HG02571 (cell line): ENCODE data around the gene C19orf47.
"Not testable (repeated sequence)": the region's sequence is repeated elsewhere in the genome, so short reads cannot be mapped to it uniquely, and the experiment has no call there.

Experiments
- ATAC-seq: cut with Tn5 transposase; IDR thresholded peaks from one replicate; pipeline ENCODE4 v1.9.1; 2021; ENCODE audit warnings: mild to moderate bottlenecking, moderate library complexity; ENCODE audit not compliant: unreplicated experiment

Gene C19orf47

DNA sequence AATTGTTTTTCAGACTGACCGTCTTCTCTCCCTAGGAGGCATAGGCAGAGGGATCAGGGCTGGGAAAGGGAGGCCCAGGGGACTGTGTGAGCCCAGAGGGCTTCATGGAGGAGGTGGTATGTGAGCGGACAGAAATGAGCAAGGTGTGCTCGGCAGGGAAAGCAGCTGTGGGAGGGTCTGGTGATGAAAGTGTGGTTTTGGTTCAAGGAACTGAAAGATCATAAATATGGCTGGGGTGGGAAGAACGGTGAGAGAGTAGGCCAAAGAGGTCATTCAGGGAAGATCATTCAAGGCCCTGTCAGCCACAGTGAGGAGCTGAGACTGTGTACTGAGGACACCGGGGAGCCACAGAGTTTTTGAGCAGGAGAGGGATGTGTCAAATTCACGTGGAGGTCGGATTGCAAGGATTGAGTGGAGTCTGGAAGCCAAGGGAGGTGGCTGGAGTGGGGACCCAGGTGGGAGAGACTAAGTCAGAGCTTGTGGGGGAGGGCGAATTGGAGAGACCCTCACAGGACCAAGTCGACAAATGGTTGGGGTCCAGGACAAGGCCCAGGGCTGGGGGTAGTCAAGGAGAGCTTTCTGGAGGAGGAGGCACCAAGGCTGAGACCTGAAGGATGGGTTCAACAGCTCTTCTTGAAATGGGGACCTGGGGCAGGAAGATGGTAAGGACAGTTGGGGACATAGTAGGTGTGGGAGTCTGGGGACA lies 7.9 kb upstream of the C19orf47 start:
- no peak for ATAC-seq

DNA sequence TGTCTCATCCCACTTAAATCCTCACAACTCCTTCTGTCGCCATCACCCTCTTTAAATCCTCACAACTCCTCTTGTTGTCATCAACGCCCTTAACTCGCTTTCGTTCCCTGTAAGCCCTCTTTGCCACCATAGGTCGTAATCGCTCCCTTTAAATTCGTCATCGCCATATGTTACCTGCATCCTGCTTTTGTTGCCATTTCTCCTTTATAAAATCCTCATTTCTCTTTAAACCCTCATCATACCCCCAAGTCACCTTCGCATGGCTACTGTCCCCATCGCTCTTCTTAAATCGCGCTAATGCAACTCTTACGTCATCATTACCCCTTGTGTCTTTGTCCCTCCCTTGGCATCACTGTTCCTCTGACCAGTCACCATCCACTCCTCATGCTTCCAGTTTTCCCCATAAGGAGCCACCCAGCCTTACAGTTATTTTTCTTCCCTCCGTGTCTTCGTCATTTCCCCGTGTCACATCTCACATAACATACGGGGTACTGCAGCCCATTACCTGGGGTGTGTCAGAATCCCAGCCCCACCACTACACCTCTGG lies 837 bp upstream of the C19orf47 start:
- ATAC-seq = no peak

DNA sequence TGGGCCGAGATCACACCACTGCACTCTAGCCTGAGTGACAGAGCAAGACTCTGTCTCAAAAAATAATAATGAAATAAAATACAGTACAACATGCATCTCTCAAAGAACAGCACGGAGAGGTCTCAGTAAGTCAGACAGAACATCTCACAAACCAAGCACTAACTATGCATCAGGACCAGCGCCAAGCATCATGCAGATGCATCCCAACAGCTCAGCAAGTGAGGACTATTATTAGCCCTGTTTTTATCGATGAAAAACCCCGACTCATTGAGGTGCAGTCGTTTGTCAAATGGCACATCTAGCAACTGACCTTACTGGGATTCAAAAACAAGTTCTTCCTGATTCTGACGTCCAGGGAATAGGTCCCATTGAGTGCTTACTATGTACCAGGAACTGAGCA lies 3.8 kb downstream of the C19orf47 start:
- no peak for ATAC-seq

DNA sequence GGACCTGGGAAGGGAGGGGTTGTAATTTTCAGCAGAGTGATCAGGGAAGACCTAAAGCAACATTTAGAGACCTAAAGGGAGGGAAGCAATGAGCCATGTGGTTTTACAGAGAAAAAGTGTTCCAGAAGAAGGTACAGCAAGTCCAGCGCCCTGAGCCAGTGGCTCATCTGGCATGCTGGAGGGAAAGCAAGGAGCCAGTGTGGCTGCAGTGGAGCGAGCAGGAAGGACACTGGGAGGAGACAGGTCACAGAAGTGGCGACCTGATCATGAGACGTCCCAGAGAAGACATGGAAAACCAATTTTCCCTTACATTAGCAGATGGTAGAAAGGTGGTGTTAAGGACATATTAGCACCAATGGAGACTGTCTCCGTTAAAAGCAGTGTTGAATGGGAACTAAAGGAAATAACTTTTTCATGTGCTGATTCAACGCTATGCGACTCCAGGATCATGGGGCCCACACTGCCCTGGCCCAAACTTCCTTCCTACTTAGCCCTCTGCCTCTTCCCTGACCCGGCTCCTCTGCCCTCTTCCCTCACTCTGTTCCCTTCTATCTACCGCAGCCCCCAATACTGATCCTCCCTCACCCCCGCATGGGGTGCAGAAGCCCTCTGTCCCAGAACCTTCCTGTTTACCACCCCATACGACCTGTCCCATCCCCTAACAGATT lies 5.4 kb downstream of the C19orf47 start:
- ATAC-seq = no peak

DNA sequence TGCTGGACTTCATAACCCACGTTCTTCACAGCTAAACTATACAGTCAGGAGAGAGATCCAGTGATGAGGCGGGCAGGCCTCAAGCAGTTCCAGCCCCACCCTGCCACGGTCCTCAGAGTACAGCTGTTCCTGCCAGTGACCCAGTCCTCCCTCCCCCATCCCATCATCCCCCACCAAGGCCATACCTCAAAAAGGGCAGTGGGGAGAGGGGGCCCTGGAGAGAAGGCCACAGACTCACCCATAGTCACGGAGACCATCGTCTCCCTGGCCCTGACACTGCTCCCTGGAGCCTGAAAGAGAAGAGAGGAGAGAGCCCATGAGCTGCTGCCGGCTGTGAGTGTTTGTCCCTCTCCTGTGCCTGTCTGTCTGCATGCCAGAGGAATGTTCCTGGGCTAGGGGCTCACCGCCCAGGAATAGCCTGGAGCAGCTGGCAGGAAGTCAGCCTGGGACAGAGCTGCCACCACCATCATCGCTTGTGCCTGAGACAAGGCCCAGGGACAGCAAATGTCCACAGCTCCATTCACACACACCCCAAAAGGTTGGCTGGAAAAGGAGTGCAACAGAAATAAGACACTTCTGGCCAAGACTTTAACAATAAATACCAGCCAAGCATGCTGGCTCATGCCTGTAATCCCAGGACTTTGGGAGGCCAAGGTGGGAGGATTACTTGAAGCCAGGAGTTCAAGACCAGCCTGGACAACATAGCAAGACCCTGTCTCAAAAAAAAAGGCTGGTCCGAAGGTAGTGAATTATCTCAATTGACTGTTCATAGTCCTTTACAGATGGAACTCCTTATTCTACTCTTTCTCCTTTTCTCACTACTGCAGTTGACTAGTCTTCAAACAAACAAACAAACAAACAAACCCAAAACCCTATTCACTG lies 6.4 kb downstream of the C19orf47 start:
- no peak for ATAC-seq

DNA sequence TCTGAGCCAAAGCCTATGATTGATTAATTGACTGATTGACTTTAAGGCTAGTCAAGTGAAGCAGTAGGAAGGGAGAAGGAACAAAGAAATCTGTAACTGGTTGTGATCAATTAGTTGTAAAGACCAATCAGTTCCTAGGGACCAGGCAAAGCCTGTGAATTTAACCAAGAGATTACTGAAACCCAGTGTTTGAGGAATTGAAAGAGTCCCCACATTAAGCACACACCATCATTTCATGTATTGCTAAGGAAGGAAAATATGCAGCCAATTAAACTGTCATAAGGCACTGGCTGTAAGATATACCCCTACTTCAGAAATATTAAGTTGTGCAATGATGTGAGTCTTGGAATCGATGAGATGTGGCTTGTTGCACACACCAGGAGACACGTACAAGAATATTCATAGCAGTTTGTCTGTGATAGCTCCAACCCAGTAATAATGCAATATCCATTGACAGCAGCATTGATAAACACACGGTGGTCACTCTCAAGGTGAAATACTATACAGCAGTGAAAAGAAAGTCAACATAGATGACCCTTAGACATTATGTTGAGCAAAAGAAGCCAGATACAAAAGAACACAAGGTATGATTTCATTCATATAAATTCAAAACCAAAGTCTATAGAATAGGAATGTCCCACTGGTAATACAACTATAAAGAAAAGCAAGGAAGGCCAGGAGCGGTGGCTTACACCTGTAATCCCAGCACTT lies 9.0 kb downstream of the C19orf47 start:
- ATAC-seq = no peak

DNA sequence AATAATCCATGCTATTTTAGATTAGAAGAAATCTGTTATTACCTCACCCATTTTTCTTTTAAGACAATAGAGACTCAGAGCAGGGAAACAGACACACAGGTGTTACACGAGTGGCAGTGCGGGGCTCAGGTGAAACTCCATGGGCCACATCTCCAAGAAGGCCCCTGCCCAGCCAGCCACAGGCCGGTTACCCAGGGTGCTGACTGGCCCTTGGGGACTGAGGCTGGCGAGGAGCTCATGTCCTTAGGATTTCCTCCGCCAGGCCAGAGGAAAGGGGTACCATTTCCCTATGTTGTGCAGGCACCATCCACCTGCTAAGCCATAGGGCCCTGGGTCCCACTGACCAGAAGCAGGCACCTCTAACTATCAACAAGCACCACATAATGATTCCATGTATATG lies 10.6 kb downstream of the C19orf47 start:
- no peak for ATAC-seq

DNA sequence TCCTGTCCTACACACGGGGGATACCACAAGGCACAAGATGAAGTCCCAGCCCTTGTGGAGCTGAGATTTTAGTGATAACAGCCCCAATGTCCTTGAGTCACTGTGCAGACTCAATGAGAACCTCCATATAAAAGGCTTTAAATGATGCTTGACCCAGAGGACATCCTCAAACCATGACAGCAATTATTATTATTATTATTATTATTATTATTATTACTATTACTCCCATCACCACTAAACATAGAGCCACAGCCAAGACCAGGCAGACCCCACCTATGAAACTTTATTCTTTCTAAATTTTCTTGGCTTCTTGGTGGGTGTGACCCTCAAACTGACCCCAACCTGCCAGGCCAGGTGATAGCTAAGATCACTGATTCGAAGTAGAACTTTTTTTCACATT lies 11.1 kb downstream of the C19orf47 start:
- no peak for ATAC-seq

DNA sequence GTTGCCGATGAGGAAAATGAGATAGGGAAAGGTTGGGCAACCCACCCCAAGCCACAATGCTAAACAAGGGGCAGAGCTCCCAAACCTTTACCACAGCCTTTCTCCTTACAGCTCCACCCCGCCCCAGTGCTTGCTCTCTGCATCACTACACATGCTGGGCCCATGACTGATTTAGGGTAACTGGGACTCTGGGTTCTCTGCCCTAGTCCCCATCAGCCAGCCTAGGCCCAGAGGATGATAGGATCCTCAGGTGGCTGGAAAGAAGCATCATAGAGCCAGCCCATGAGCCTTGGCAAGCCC lies 11.6 kb downstream of the C19orf47 start:
- no peak for ATAC-seq

DNA sequence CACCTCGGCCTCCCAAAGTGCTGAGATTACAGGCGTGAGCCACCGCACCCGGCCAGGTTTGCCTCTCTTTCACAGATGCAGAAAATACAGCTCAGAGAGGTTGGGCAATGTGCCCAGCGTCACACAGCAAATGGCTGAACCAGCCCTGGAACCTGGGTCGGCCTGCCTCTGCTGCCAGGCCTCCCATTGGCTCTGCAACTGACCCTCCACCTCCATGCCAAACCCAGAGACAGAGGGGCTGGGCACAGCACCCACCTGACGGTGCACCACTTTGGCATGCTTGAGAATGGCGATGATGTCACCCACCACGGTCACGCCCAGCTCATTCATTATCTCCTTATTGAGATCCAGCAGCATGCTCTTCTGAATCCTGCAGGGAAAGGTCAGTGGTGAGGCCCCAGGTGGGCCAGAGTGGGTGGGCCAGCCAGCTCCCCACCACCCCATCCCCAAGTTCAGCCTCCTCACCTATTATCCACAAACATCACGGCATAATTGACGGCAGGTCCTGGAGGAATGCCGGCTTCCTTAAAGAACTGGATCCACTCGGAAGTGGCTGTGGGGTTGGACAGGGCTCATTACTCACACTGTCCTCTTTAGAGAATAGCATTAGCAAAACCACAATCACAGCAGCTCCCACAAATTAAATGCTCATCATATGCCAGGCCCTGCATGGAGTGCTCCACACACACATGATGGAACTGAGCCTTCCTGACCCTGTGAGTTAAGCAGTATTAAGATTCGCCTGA lies 12.2 kb downstream of the C19orf47 start:
- ATAC-seq = no peak

DNA sequence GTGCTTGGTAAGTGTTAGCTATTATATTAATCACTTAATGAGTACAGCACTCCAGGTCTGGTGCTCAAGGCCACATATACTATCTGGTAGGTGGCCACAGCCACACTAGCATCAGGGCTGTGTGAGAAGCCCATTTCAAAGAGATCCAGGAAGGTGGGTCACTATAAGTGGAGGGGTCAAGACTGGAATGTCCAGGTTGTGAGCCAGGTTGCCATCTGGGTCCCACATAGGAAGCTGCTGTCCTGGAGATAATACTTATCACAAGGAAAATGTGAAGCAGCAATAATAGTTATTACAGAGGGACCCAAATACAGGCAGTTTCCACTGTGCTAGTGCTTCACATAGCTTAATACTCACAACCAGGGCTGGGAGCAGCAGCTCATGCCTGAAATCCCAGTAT lies 13.1 kb downstream of the C19orf47 start:
- no peak for ATAC-seq

DNA sequence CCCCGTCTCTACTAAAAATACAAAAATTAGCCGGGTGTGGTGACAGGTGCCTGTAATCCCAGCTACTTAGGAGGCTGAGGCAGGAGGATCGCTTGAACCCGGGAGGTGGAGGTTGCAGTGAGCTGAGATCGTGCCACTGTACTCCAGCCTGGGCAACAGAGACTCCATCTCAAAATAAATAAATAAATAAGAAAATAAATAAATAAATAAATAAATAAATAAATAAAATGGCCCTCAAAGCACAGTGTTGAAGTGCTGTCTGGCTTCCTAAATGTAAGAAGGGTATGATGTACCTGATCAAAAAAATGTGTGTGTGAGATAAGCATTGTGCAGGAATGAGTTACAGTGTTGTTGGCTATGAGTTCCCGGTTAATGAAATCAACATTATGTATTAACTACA lies 15.1 kb downstream of the C19orf47 start:
- ATAC-seq = not testable (repeated sequence)

DNA sequence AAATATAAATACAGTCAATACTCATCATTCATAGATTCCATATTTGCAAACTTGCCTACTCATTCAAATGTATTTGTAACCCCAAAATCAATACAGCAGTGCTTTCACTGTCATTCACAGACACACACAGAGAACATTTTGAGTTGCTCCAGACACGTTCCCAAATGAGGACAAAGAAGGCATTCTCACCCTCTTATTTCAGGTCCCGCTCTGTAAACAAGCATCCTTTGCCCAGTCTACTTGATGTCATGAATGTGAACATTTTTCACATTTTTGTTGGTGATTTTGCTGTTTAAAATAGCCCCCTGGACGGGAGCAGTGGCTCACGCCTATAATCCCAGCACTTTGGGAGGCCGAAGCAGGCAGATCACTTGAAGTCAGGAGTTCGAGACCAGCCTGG lies 15.5 kb downstream of the C19orf47 start:
- ATAC-seq = no peak

DNA sequence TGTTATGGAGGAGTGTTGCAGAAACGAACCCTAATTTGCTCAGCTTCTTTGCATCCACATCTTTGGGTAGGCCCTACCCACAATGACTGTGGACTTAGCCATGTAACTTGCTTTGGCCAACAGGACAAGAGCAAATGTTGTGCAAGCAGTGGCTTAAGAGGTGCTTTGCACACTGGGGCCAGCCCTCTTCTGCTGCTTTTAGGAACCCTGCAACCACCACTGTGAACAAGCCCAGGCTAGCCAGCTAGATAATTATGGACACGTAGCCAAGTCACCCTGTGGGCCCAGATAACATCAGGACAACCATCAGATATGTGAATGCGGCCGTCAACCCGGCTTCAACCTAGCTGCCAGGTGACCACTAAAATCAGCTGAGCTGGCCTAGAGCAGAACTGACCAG lies 17.1 kb downstream of the C19orf47 start:
- no peak for ATAC-seq

DNA sequence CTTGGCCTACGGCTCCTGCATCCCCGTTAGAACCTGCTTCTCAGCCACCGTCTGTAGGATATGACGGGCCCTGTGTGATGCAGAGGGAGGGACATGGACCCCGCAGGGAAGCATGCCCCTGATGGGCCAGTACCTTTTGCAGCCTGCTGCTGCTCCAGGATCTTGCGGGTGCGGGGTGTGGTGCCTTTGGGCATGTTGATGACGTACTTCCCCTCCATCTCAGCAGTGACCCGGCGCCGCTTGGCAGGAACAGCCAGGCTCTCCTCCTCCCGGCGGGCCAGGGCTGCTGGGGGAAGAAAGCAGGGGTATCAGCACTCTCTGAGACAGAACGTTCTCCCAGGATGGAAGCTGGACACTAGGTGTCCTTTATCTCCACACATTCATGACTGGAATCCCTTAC lies 22.0 kb downstream of the C19orf47 start:
- ATAC-seq = no peak

DNA sequence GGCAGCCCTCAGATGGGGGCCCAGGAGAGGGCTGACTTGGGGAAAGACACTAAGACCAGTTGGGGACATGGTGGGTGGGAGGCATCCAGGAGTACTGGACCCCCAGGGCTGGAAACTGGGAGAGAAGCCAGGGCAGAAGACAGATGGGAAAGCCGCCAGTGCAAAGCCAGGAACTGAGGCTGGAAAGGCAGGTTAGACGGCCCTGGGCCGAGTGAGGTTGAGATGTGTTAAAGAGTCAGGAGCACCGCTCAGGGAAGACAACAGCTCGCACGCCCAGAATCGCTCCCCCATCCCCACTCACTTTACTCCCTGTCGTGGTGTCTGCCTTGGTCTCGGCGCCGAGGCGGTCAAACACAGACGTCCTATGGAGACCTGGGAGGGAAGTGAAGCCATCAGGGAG lies 24.5 kb downstream of the C19orf47 start:
- ATAC-seq = no peak

DNA sequence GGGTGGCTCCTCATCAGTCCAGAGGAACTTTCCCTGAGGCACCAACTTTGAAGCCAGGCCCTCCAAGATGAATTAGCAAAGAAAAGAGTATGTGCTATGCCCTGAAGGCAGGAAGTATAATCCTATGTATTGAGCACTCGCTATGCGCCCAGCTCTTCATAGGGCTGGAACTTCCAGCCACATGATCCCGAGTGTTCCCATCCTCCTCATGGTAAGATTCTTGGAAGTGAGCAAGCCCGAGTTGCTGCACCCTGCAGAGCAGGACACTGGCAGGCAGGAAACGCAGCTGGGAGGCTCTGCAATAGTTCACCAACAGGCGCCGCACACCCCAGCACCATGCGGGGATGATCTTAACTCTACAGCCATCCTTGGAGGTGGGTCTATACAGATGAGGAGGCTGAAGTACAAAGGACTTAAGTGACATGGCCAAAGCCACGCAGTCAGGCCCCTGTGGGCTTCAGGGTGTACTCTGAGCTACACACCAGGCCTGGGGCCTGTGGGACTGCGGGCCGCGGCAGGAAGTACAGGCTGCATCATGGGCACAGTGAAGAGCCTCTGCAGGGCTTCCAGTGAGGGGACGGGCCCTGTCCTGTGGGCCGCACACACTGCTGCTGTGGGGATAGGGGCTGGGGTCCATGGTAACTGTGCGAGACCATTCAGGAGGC lies 25.1 kb downstream of the C19orf47 start:
- no peak for ATAC-seq

DNA sequence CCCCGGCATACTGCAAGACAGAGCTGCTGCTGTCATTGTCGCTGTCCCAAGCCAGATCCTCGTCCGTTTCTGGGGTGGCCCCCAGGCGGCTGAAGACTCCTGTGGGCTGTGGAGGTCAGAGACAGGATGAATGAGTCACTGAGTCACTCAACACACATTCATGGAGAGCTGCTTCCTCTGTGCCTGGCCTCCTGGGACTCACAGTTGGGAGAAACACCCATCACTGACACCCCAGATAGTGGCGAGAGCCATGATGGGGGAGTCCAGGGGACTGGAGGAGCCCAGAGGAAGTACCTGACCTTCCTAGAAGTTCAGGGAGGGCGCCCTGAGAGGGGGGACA lies 26.0 kb downstream of the C19orf47 start:
- ATAC-seq = no peak

DNA sequence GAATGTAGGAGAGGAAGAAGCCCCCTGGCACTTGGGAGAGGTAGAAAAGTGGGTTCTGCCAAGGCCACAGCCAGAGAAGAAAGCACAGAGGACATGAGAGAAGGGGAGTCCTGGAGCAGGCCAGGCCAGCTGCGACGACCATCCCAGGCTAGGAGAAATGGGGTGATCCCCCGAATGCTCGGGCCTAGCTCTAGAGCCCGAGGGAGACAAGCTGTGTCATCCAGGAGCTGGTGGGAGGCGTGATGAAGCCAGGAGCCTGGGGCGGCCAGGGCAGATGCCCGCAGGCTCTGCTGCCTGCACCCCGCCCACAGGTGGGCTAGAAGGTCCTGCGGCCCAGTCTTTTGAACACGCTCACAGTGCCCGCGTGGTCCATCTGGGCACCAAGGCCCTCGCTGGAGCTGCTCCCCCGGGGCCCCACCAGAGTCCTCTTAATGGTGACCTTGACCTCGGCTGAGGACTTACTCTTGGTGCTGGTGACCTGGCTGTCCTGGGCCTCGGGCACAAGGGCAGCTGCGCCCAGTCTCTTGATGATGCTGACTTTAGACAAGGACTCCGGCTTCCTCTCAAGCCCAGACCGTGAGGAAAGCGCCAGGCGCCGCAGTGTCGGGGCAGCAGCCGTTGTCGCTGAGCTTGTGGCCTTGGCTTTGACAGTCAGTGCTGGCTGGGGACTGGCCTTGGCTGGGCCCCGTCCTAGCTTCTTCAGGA lies 26.5 kb downstream of the C19orf47 start:
- no peak for ATAC-seq
